Measurements from ENCODE around the gene BCL11B.

Gene BCL11B

GRCh38 chr14:99241325-99242010 is 30.5 kb downstream of the BCL11B start:
- peaks cover 23 to 24% of the 10 kb centered on the region in 2 experiments for H3K27me3 ChIP-seq (ENCODE audit: control insufficient read depth in 1 of 2, insufficient read depth in 1 of 2, low read length in 2 of 2)
- no peak overlapping the region for H3K9ac ChIP-seq (ENCODE audit: low read length)
- no peak overlapping the region for H4K91ac ChIP-seq (ENCODE audit: low read length)
- no peak overlapping the region for H3K14ac ChIP-seq (ENCODE audit: low read length in 2 of 2)
- no peak overlapping the region for H3K4me3 ChIP-seq (ENCODE audit: insufficient read depth in 1 of 2, low read depth in 1 of 2, low read length in 2 of 2)
- 56% methylated on average over 18 of the region's 18 CpGs for WGBS
- no peak overlapping the region for H2AFZ ChIP-seq (ENCODE audit: low read depth, low read length)
- peaks cover 3% of the 10 kb centered on the region for H3K4me1 ChIP-seq (ENCODE audit: control insufficient read depth, insufficient read depth, low read depth, low read length)
- DNase-seq = no peak
- H3K36me3 ChIP-seq (ENCODE audit: control insufficient read depth in 1 of 2, insufficient read depth in 2 of 2, low read depth in 1 of 2, low read length in 2 of 2) = no peaks in the 10 kb centered on the region
- no peak overlapping the region for H3K27ac ChIP-seq (ENCODE audit: low read length, poor library complexity, severe bottlenecking)
- H2BK12ac ChIP-seq (ENCODE audit: low read length in 2 of 2) = no peak overlapping the region
- no peak overlapping the region for H2BK120ac ChIP-seq (ENCODE audit: low read depth, low read length)
- no peak overlapping the region for H3K4me2 ChIP-seq (ENCODE audit: low read length, poor library complexity, severe bottlenecking)
- no peak overlapping the region for H2AK5ac ChIP-seq (ENCODE audit: low read length, severe bottlenecking)
- H3K79me1 ChIP-seq (replicated peaks; ENCODE audit: low read length, poor library complexity, severe bottlenecking) = no peaks in the 10 kb centered on the region
- no peak overlapping the region for H2BK15ac ChIP-seq (ENCODE audit: low read depth, poor library complexity, severe bottlenecking)
- H3K9me3 ChIP-seq (ENCODE audit: control insufficient read depth, low read length) = peaks cover 17% of the 10 kb centered on the region
- no peak overlapping the region for H3K23ac ChIP-seq (ENCODE audit: low read length in 2 of 2)
- no peak overlapping the region for H3K4ac ChIP-seq (ENCODE audit: low read depth in 1 of 2, low read length in 2 of 2)
- H4K8ac ChIP-seq (ENCODE audit: low read length) = no peak overlapping the region
- no peak overlapping the region for H3K18ac ChIP-seq (ENCODE audit: low read depth in 1 of 2, low read length in 2 of 2)
- H2BK5ac ChIP-seq (ENCODE audit: low read depth, low read length, poor library complexity, severe bottlenecking) = no peak overlapping the region

GRCh38 chr14:99240627-99241324 is 31.2 kb downstream of the BCL11B start:
- Histone ChIP-seq H3K9me3 (ENCODE audit: control insufficient read depth, low read length) (peaks cover 24% of the 10 kb centered on the region), H3K4ac (ENCODE audit: low read depth in 1 of 2, low read length in 2 of 2) (no peak overlapping the region), H3K14ac (ENCODE audit: low read length in 2 of 2) (no peak overlapping the region), H2AK5ac (ENCODE audit: low read length, severe bottlenecking) (no peak overlapping the region), H2BK5ac (ENCODE audit: low read depth, low read length, poor library complexity, severe bottlenecking) (no peak overlapping the region), H2BK120ac (ENCODE audit: low read depth, low read length) (no peak overlapping the region), H3K4me2 (ENCODE audit: low read length, poor library complexity, severe bottlenecking) (no peak overlapping the region), H4K8ac (ENCODE audit: low read length) (no peak overlapping the region), H3K79me1 (replicated peaks; ENCODE audit: low read length, poor library complexity, severe bottlenecking) (no peaks in the 10 kb centered on the region), H2BK12ac (ENCODE audit: low read length in 2 of 2) (no peak overlapping the region), H3K27me3 (ENCODE audit: control insufficient read depth in 1 of 2, insufficient read depth in 1 of 2, low read length in 2 of 2) (peaks cover 18 to 20% of the 10 kb centered on the region in 2 experiments), H3K4me3 (ENCODE audit: insufficient read depth in 1 of 2, low read depth in 1 of 2, low read length in 2 of 2) (no peak overlapping the region), H3K18ac (ENCODE audit: low read depth in 1 of 2, low read length in 2 of 2) (no peak overlapping the region), H3K36me3 (ENCODE audit: control insufficient read depth in 1 of 2, insufficient read depth in 2 of 2, low read depth in 1 of 2, low read length in 2 of 2) (no peaks in the 10 kb centered on the region), H3K4me1 (ENCODE audit: control insufficient read depth, insufficient read depth, low read depth, low read length) (no peaks in the 10 kb centered on the region), H3K23ac (ENCODE audit: low read length in 2 of 2) (no peak overlapping the region), H2AFZ (ENCODE audit: low read depth, low read length) (no peak overlapping the region), H3K27ac (ENCODE audit: low read length, poor library complexity, severe bottlenecking) (no peak overlapping the region), H2BK15ac (ENCODE audit: low read depth, poor library complexity, severe bottlenecking) (no peak overlapping the region), H4K91ac (ENCODE audit: low read length) (no peak overlapping the region), H3K9ac (ENCODE audit: low read length) (no peak overlapping the region)
- no peak for DNase-seq
- WGBS = 85% methylated on average over 23 of the region's 23 CpGs

DNA sequence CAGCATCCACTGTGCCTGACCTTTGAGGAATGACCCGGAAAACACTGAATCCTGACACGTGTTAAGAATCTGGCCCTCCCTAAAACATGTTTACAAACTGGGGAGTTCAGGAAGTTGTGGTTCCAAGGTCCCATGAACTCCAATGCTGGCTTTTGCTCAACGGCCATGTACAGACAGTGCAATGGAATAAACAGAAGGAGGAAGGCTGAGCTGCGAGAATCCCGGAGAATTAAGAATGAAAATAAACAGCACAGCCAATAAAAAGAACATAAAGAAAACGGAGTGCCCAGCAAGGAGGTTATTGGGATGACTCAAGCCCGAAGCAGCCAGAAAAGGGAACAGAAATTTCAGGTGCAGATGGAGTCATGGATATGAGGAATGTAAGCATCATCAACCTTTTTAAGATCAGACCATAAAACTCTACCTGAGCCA is 32.3 kb downstream of the BCL11B start:
- Histone ChIP-seq H2BK12ac (ENCODE audit: low read length in 2 of 2) (no peak overlapping the region), H3K79me1 (replicated peaks; ENCODE audit: low read length, poor library complexity, severe bottlenecking) (no peaks in the 10 kb centered on the region), H3K36me3 (ENCODE audit: control insufficient read depth in 1 of 2, insufficient read depth in 2 of 2, low read depth in 1 of 2, low read length in 2 of 2) (no peaks in the 10 kb centered on the region), H2AFZ (ENCODE audit: low read depth, low read length) (no peak overlapping the region), H3K23ac (ENCODE audit: low read length in 2 of 2) (no peak overlapping the region), H3K9ac (ENCODE audit: low read length) (no peak overlapping the region), H4K8ac (ENCODE audit: low read length) (no peak overlapping the region), H4K91ac (ENCODE audit: low read length) (no peak overlapping the region), H2BK15ac (ENCODE audit: low read depth, poor library complexity, severe bottlenecking) (no peak overlapping the region), H3K18ac (ENCODE audit: low read depth in 1 of 2, low read length in 2 of 2) (no peak overlapping the region), H2BK120ac (ENCODE audit: low read depth, low read length) (no peak overlapping the region), H3K4me1 (ENCODE audit: control insufficient read depth, insufficient read depth, low read depth, low read length) (no peaks in the 10 kb centered on the region), H3K4ac (ENCODE audit: low read depth in 1 of 2, low read length in 2 of 2) (no peak overlapping the region), H3K27ac (ENCODE audit: low read length, poor library complexity, severe bottlenecking) (no peak overlapping the region), H3K4me2 (ENCODE audit: low read length, poor library complexity, severe bottlenecking) (no peak overlapping the region), H2AK5ac (ENCODE audit: low read length, severe bottlenecking) (no peak overlapping the region), H3K14ac (ENCODE audit: low read length in 2 of 2) (no peak overlapping the region), H3K9me3 (ENCODE audit: control insufficient read depth, low read length) (peaks cover 34% of the 10 kb centered on the region), H3K27me3 (ENCODE audit: control insufficient read depth in 1 of 2, insufficient read depth in 1 of 2, low read length in 2 of 2) (peaks cover 10 to 11% of the 10 kb centered on the region in 2 experiments), H2BK5ac (ENCODE audit: low read depth, low read length, poor library complexity, severe bottlenecking) (no peak overlapping the region), H3K4me3 (ENCODE audit: insufficient read depth in 1 of 2, low read depth in 1 of 2, low read length in 2 of 2) (no peak overlapping the region)
- no peak for DNase-seq
- 35% methylated on average over 6 of the region's 7 CpGs for WGBS

GRCh38 chr14:99238216-99238615 is 33.8 kb downstream of the BCL11B start:
- Histone ChIP-seq H4K91ac (ENCODE audit: low read length) (no peak overlapping the region), H3K4me3 (ENCODE audit: insufficient read depth in 1 of 2, low read depth in 1 of 2, low read length in 2 of 2) (no peak overlapping the region)

More at GRCh38 chr14:99238216-99238615, 33.8 kb downstream of the BCL11B start:
- WGBS = 93% methylated on average over 6 of the region's 6 CpGs
- DNase-seq = no peak
- Histone ChIP-seq H3K36me3 (ENCODE audit: control insufficient read depth in 1 of 2, insufficient read depth in 2 of 2, low read depth in 1 of 2, low read length in 2 of 2) (no peaks in the 10 kb centered on the region), H3K9ac (ENCODE audit: low read length) (no peak overlapping the region), H3K4me1 (ENCODE audit: control insufficient read depth, insufficient read depth, low read depth, low read length) (no peaks in the 10 kb centered on the region), H2BK120ac (ENCODE audit: low read depth, low read length) (no peak overlapping the region), H3K27me3 (ENCODE audit: control insufficient read depth in 1 of 2, insufficient read depth in 1 of 2, low read length in 2 of 2) (peaks cover 0 to 3% of the 10 kb centered on the region in 2 experiments), H3K9me3 (ENCODE audit: control insufficient read depth, low read length) (peaks cover 42% of the 10 kb centered on the region), H3K79me1 (replicated peaks; ENCODE audit: low read length, poor library complexity, severe bottlenecking) (no peaks in the 10 kb centered on the region), H3K27ac (ENCODE audit: low read length, poor library complexity, severe bottlenecking) (no peak overlapping the region), H2BK12ac (ENCODE audit: low read length in 2 of 2) (no peak overlapping the region), H2AK5ac (ENCODE audit: low read length, severe bottlenecking) (no peak overlapping the region), H3K4ac (ENCODE audit: low read depth in 1 of 2, low read length in 2 of 2) (no peak overlapping the region), H3K14ac (ENCODE audit: low read length in 2 of 2) (no peak overlapping the region), H2BK15ac (ENCODE audit: low read depth, poor library complexity, severe bottlenecking) (no peak overlapping the region), H3K23ac (ENCODE audit: low read length in 2 of 2) (no peak overlapping the region), H3K4me2 (ENCODE audit: low read length, poor library complexity, severe bottlenecking) (no peak overlapping the region), H3K18ac (ENCODE audit: low read depth in 1 of 2, low read length in 2 of 2) (no peak overlapping the region), H4K8ac (ENCODE audit: low read length) (no peak overlapping the region), H2AFZ (ENCODE audit: low read depth, low read length) (no peak overlapping the region), H2BK5ac (ENCODE audit: low read depth, low read length, poor library complexity, severe bottlenecking) (no peak overlapping the region)

All from mesenchymal stem cell (in vitro differentiated cells and primary cell).